Measurements from ENCODE around the gene CCDC12. TPM values are rescaled to one million over a fixed set of nuclear protein-coding genes. Genes with fewer than 3 reads are reported as not detected.

The CCDC12 gene
- total and polyA plus RNA-seq, 2 donors (not counting 1 experiment from before 2014, with no cell fraction given) = 84.0 to 97.3 TPM

DNA sequence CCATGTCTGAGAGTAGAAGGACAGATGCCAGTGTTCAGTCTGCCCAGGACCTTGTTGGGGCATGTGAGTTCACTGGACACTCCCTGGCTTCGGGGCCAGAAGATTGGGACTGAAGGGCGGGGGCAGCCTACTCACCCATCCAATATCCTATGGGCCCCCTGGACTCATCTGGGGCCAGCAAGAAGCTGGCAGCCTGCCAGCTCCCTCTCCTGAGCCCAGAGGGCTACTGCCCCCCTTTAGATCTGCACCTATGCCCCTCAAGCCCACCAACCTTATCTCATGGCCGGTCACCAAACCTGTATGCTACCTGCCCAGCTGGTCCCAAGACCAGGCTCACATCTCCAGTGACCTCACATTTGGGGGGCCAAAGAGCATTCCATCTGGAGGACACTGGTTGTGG lies 90.9 kb downstream of the CCDC12 start:
- H3K4me2 ChIP-seq (replicated peaks; ENCODE audit: low read depth, low read length, poor library complexity, severe bottlenecking) = no peak overlapping the region
- no peak overlapping the region for H3K4me3 ChIP-seq (ENCODE audit: control extremely low read depth in 1 of 5, extremely low read depth in 1 of 5, insufficient read depth in 1 of 5, low read depth in 2 of 5, low read length in 4 of 5)
- WGBS (ENCODE audit: insufficient coverage) = 100% methylated on average over 3 of the region's 3 CpGs
- H3K9ac ChIP-seq (ENCODE audit: low read length) = no peak overlapping the region
- Mint-ChIP-seq H3K9me3 (ENCODE audit: insufficient read depth) (no peaks in the 10 kb centered on the region), H3K27ac (no peak overlapping the region), H3K27me3 (peaks cover 47% of the 10 kb centered on the region), H3K4me3 (no peak overlapping the region), H3K4me1 (peaks cover 11% of the 10 kb centered on the region)
- no peaks in the 10 kb centered on the region for H3K36me3 ChIP-seq (replicated peaks in 1 of 2; ENCODE audit: control extremely low read depth in 1 of 2, control insufficient read depth in 1 of 2, extremely low read depth in 1 of 2, insufficient read depth in 2 of 2, low read length in 1 of 2)
- H3K27me3 ChIP-seq (replicated peaks in 1 of 4; ENCODE audit: control extremely low read depth in 1 of 4, control insufficient read depth in 3 of 4, insufficient read depth in 4 of 4, low read length in 3 of 4) = peaks cover 0 to 58% (median 25%) of the 10 kb centered on the region in 4 experiments
- DNase-seq = no peak
- CTCF ChIA-PET = interaction anchor here (0.5 to 1.6 kb wide), 3 partner anchors 9 to 90 kb away, joined by 3 to 7 read pairs (median 6); no protein-coding TSS in a partner anchor
- no peak overlapping the region for H2AFZ ChIP-seq (ENCODE audit: insufficient read depth, low read depth, low read length, poor library complexity, severe bottlenecking)
- H3K4me1 ChIP-seq (ENCODE audit: control insufficient read depth in 2 of 2, insufficient read depth in 2 of 2, low read length in 2 of 2) = peaks cover 19 to 24% of the 10 kb centered on the region in 2 donors
- peaks cover 5% of the 10 kb centered on the region for H4K20me1 ChIP-seq (ENCODE audit: control insufficient read depth, insufficient read depth, low read length, poor library complexity, severe bottlenecking)
- H3K9me3 ChIP-seq (ENCODE audit: control extremely low read depth in 1 of 3, control insufficient read depth in 2 of 3, insufficient read depth in 1 of 3, low read length in 2 of 3) = no peaks in the 10 kb centered on the region
- intact Hi-C loops (cut with micrococcal nuclease) = no loop called here
- no peaks in the 10 kb centered on the region for H3K79me2 ChIP-seq (ENCODE audit: control insufficient read depth, insufficient read depth, low read length)
- TF ChIP-seq, protein P1, sequence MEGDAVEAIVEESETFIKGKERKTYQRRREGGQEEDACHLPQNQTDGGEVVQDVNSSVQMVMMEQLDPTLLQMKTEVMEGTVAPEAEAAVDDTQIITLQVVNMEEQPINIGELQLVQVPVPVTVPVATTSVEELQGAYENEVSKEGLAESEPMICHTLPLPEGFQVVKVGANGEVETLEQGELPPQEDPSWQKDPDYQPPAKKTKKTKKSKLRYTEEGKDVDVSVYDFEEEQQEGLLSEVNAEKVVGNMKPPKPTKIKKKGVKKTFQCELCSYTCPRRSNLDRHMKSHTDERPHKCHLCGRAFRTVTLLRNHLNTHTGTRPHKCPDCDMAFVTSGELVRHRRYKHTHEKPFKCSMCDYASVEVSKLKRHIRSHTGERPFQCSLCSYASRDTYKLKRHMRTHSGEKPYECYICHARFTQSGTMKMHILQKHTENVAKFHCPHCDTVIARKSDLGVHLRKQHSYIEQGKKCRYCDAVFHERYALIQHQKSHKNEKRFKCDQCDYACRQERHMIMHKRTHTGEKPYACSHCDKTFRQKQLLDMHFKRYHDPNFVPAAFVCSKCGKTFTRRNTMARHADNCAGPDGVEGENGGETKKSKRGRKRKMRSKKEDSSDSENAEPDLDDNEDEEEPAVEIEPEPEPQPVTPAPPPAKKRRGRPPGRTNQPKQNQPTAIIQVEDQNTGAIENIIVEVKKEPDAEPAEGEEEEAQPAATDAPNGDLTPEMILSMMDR (IDR thresholded peaks at IDR 0.05) = no peak
- TF ChIP-seq EZH2 (IDR thresholded peaks at IDR 0.05; ENCODE audit: borderline replicate concordance, insufficient read depth, low read depth, low read length, poor library complexity, severe bottlenecking) = no peak
- POLR2A ChIA-PET = no interaction called here
- ATAC-seq (ENCODE audit: low read depth) = no peak
- no peak overlapping the region for H3K27ac ChIP-seq (ENCODE audit: low read length in 2 of 2)

DNA sequence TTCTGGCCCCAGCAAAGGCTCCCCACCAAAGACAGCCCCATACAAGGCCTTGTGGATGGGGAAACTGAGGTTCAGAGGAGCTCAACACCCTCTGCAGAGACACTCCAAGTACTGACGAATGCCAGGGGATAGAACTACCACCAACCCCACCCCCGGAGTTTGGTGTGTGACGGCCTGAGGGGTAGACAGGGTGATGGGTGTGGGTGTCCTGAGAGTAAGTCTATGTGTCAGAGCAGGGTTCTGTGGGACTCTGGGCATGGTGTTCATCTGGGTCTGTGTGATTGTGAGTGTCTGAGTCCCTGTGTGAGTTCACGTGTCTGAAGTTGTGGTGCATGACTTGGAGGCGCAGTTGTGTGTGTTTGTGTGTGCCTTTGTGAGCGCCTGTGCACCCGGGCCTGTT lies 91.6 kb downstream of the CCDC12 start:
- Histone ChIP-seq H4K20me1 (ENCODE audit: control insufficient read depth, insufficient read depth, low read length, poor library complexity, severe bottlenecking) (peaks cover 5% of the 10 kb centered on the region), H3K27me3 (replicated peaks in 1 of 4; ENCODE audit: control extremely low read depth in 1 of 4, control insufficient read depth in 3 of 4, insufficient read depth in 4 of 4, low read length in 3 of 4) (peaks cover 0 to 59% (median 25%) of the 10 kb centered on the region in 4 experiments), H3K9ac (ENCODE audit: low read length) (no peak overlapping the region), H3K27ac (ENCODE audit: low read length in 2 of 2) (no peak overlapping the region), H3K9me3 (ENCODE audit: control extremely low read depth in 1 of 3, control insufficient read depth in 2 of 3, insufficient read depth in 1 of 3, low read length in 2 of 3) (no peaks in the 10 kb centered on the region), H3K4me2 (replicated peaks; ENCODE audit: low read depth, low read length, poor library complexity, severe bottlenecking) (no peak overlapping the region), H3K79me2 (ENCODE audit: control insufficient read depth, insufficient read depth, low read length) (no peaks in the 10 kb centered on the region), H3K4me3 (ENCODE audit: control extremely low read depth in 1 of 5, extremely low read depth in 1 of 5, insufficient read depth in 1 of 5, low read depth in 2 of 5, low read length in 4 of 5) (no peak overlapping the region), H2AFZ (ENCODE audit: insufficient read depth, low read depth, low read length, poor library complexity, severe bottlenecking) (no peak overlapping the region), H3K4me1 (ENCODE audit: control insufficient read depth in 2 of 2, insufficient read depth in 2 of 2, low read length in 2 of 2) (peaks cover 19 to 24% of the 10 kb centered on the region in 2 donors), H3K36me3 (replicated peaks in 1 of 2; ENCODE audit: control extremely low read depth in 1 of 2, control insufficient read depth in 1 of 2, extremely low read depth in 1 of 2, insufficient read depth in 2 of 2, low read length in 1 of 2) (no peaks in the 10 kb centered on the region)
- Mint-ChIP-seq H3K4me3 (peak overlapping the region; percentile 71), H3K4me1 (peaks cover 16% of the 10 kb centered on the region), H3K27me3 (peaks cover 50% of the 10 kb centered on the region), H3K27ac (no peak overlapping the region), H3K9me3 (ENCODE audit: insufficient read depth) (no peaks in the 10 kb centered on the region)
- DNase-seq = no peak
- TF ChIP-seq, protein P1 (IDR thresholded peaks at IDR 0.05) = no peak
- no peak for TF ChIP-seq EZH2 (IDR thresholded peaks at IDR 0.05; ENCODE audit: borderline replicate concordance, insufficient read depth, low read depth, low read length, poor library complexity, severe bottlenecking)
- ChIA-PET CTCF (interaction anchor here (1.6 kb wide), 2 partner anchors 10 to 24 kb away, joined by 6 to 7 read pairs; no protein-coding TSS in a partner anchor), POLR2A (no interaction called here)
- WGBS (ENCODE audit: insufficient coverage) = 60% methylated on average over 1 of the region's 7 CpGs
- no peak for ATAC-seq (ENCODE audit: low read depth)
- intact Hi-C loops (cut with micrococcal nuclease) = no loop called here

All from B cell (primary cell).